ENCODE data around the gene IGSF21. TPM values are rescaled to one million over a fixed set of nuclear protein-coding genes. Genes with fewer than 3 reads are reported as not detected.
"Not testable (repeated sequence)": the region's sequence is repeated elsewhere in the genome, so short reads cannot be mapped to it uniquely, and the experiment has no call there.

IGSF21 gene
- total RNA-seq, 2 donors from 2014 or later: 4.7 to 7.8 TPM

DNA sequence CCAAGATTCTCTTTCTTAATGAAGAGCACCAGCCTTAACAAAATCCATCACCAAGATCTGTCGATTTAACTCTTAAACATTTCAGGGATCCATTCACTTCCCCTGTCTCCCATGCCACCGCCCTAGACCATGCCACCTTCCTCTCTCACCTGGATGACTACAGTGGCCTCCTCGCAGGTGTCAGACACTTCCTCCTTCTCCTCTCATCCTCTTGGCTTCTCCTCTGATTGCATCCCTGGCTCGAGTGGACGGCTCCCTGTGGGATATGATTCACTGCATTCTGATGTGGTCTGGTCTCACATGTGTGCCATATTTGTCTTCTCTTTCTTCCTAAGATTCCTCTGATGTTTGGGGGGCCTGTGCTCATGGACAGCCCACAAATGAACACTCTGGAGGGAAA lies 306.7 kb downstream of the IGSF21 start:
- intact Hi-C loops (cut with DNase I): no loop called here
- no peak for DNase-seq (ENCODE audit: low spot score)

GRCh38 chr1:18414872-18415447 lies 307.4 kb downstream of the IGSF21 start:
- intact Hi-C loops (cut with DNase I): no loop called here
- DNase-seq (ENCODE audit: low spot score): no peak

- no peak for DNase-seq (ENCODE audit: low spot score)
- intact Hi-C loops (cut with DNase I): no loop called here
Measured at GRCh38 chr1:18415448-18416027, 307.9 kb downstream of the IGSF21 start.

GRCh38 chr1:18416126-18416525 lies 308.5 kb downstream of the IGSF21 start:
- DNase-seq (ENCODE audit: low spot score); intact Hi-C loops (cut with DNase I): not testable (repeated sequence)

- intact Hi-C loops (cut with DNase I): no loop called here
- DNase-seq (ENCODE audit: low spot score): no peak
Measured at GRCh38 chr1:18417316-18418269, 310.0 kb downstream of the IGSF21 start.

GRCh38 chr1:18419113-18419844 lies 311.7 kb downstream of the IGSF21 start:
- intact Hi-C loops (cut with DNase I): no loop called here
- DNase-seq (ENCODE audit: low spot score): no peak

DNA sequence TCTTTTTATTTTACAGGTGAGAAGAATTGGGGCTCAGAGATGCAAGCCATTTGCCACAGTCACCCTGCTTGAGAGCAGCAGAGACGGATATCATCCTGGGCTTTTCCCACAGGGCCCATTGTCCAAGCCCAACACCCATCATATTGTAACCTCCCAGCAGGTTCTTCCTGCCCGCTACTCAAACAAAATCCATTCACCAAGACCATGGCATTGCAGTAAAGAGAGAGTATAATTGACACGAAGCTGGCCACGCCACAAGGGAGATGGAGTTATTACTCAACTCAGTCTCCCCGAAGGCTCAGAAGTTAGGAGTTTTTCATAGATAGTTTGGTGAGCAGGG lies 312.2 kb downstream of the IGSF21 start:
- intact Hi-C loops (cut with DNase I): loop anchor here in 1 of 2 donors (2.0 kb wide), 1 partner anchor 79 kb away; no protein-coding TSS in a partner anchor
- DNase-seq (ENCODE audit: low spot score): no peak

- intact Hi-C loops (cut with DNase I): no loop called here
- DNase-seq (ENCODE audit: low spot score): no peak
Measured at GRCh38 chr1:18422076-18422777, 314.6 kb downstream of the IGSF21 start.

DNA sequence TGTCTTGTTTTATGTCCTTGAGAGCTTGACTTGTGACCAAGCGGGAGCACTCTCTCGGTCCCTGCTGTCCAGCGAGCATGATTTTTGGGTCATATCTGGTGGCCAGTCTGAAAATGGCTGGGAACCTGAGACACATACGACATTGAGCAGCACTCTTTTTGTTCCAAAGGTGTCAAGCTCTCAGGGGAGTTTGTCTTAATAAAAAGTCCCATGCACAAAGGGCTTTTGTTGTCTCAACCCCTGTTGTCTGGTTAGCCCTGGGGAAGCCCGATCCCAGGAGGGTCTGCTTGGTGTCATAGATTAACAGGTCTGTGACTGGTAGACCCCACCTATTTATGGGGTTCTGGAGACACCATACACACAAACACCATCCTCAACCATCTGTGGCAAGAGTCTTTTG lies 315.4 kb downstream of the IGSF21 start:
- no peak for DNase-seq (ENCODE audit: low spot score)
- intact Hi-C loops (cut with DNase I): no loop called here

- intact Hi-C loops (cut with DNase I): no loop called here
- no peak for DNase-seq (ENCODE audit: low spot score)
Measured at GRCh38 chr1:18426580-18426979, 319.0 kb downstream of the IGSF21 start.

Measured in posterior vena cava (tissue), 2 donors.